NCI-H748 (cell line): ENCODE measurements around the gene CYTL1.
A peak's percentile ranks its signal among the peaks of the same experiment; 100 is the strongest.
"Not testable (repeated sequence)": the region's sequence is repeated elsewhere in the genome, so short reads cannot be mapped to it uniquely, and the experiment has no call there.

ENCODE experiments used
- DNase-seq: peaks from one replicate; lab custom pipeline; 2025; ENCODE audit not compliant: unreplicated experiment; lab: John Stamatoyannopoulos, UW

Gene CYTL1

GRCh38 chr4:5019274-5019673 lies at the start of gene CYTL1:
TSS of gene CYTL1 (minus strand) at chr4:5019458. CDS start at chr4:5019445, 13 bp downstream.
- DNase-seq = no peak

- DNase-seq = no peak
Observed at GRCh38 chr4:5067908-5068307, 48.6 kb upstream of the CYTL1 start.

- DNase-seq = not testable (repeated sequence)
Observed at GRCh38 chr4:5066968-5067367, 47.7 kb upstream of the CYTL1 start.

GRCh38 chr4:5066101-5066500 lies 46.8 kb upstream of the CYTL1 start:
- DNase-seq = no peak

GRCh38 chr4:5055411-5055810 lies 36.2 kb upstream of the CYTL1 start:
- DNase-seq = no peak

GRCh38 chr4:5054532-5054931 lies 35.3 kb upstream of the CYTL1 start:
- no peak for DNase-seq

GRCh38 chr4:5052726-5053425 lies 33.6 kb upstream of the CYTL1 start:
- DNase-seq = peak; percentile 1

GRCh38 chr4:5052204-5052702 lies 33.0 kb upstream of the CYTL1 start:
- DNase-seq = peak; percentile 10

- DNase-seq = peak; percentile 58
Observed at GRCh38 chr4:5051278-5052203, 32.3 kb upstream of the CYTL1 start, which contains the start of gene STK32B. TSS of gene STK32B (plus strand) at chr4:5051480.

- DNase-seq = peak; percentile 64
Observed at GRCh38 chr4:5050520-5051277, 31.4 kb upstream of the CYTL1 start.

GRCh38 chr4:5048721-5049120 lies 29.5 kb upstream of the CYTL1 start:
- no peak for DNase-seq

- DNase-seq = no peak
Observed at GRCh38 chr4:5045097-5045496, 25.8 kb upstream of the CYTL1 start.

- DNase-seq = no peak
Observed at GRCh38 chr4:5044341-5044740, 25.1 kb upstream of the CYTL1 start.

- no peak for DNase-seq
Observed at GRCh38 chr4:5043579-5043978, 24.3 kb upstream of the CYTL1 start.

- DNase-seq = no peak
Observed at GRCh38 chr4:5041699-5042098, 22.4 kb upstream of the CYTL1 start.

GRCh38 chr4:5040856-5041620 lies 21.8 kb upstream of the CYTL1 start:
- DNase-seq = no peak

- DNase-seq = no peak
Observed at GRCh38 chr4:5039800-5040199, 20.5 kb upstream of the CYTL1 start.

GRCh38 chr4:5037553-5038551 lies 18.6 kb upstream of the CYTL1 start:
- no peak for DNase-seq

GRCh38 chr4:5036239-5036638 lies 17.0 kb upstream of the CYTL1 start:
- DNase-seq = no peak
